ENCODE results near the gene METTL22.

METTL22 gene

GRCh38 chr16:8594149-8594666 lies 27.3 kb upstream of the METTL22 start:
- DNase-seq, result no peak

GRCh38 chr16:8595783-8596182 lies 25.7 kb upstream of the METTL22 start:
- DNase-seq, result no peak

DNA sequence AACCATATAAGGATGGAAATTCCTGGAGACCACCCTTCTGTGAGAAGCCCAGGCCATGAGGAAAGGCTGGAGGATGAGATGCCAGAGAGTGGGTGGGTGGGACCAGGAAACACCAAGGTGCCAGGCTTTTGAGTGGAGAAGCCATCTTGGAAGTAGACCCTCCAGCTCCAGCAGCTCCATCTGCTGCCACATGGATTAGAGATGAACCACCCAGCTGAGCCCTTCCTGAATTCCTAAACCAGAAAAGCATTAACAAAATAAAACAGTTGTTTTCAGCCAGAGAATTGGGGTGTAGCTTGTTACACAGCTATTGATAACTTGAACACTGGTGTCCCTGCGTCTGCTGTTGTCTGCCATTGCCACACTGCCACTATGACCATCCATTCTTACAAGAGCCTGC lies 24.9 kb upstream of the METTL22 start:
- DNase-seq, result no peak

DNA sequence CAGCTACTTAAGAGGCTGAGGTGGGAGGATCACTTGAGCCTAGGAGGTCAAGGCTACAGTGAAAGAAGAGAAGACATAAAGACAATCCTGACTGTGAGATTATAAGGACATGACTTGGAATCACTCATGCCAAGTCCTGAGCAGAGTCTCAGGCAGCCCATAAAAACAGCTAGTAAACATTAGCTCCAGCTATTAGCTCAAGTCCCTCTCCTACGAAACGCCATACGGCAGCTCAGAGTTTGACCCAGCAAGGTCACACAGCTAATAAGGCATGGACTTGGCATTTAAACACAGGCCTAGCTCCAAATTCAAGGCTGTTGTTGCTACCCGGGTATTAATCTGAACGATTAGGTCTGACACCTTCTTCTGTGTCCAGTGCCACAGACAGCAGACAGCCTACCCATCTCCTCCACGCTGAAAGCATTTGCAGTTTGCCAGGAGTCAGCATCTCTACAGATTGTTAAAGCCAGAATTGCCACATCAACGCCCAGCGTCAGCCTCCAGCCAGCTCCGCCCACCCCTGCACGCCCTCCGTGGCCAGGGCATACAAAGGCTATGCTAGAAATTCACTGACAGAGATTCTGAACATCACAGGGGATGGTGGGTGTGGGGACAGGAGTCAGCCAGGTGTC lies 21.2 kb upstream of the METTL22 start:
- DNase-seq, result no peak

DNA sequence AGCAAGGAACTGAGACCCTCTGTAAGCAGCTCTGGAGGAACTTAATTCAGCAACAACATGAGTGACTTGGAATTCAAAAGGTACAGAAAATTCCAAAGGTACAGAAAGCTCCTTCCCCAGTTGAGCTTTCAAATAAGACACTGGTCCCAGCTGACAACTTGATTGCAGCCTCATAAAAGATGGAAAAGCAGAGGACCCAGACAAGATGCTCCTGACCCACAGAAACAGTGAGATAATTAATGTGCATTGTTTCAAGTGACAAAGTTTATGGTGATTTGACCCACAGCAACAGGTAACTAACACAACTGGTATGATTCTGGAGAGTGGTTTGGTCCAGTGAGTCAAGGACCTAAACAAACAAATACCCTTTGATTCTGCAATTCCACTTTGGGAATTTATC lies 15.9 kb upstream of the METTL22 start:
- DNase-seq, result no peak

GRCh38 chr16:8607214-8607613 lies 14.3 kb upstream of the METTL22 start:
- DNase-seq, result no peak

GRCh38 chr16:8611122-8611521 lies 10.4 kb upstream of the METTL22 start:
- no peak for DNase-seq

DNA sequence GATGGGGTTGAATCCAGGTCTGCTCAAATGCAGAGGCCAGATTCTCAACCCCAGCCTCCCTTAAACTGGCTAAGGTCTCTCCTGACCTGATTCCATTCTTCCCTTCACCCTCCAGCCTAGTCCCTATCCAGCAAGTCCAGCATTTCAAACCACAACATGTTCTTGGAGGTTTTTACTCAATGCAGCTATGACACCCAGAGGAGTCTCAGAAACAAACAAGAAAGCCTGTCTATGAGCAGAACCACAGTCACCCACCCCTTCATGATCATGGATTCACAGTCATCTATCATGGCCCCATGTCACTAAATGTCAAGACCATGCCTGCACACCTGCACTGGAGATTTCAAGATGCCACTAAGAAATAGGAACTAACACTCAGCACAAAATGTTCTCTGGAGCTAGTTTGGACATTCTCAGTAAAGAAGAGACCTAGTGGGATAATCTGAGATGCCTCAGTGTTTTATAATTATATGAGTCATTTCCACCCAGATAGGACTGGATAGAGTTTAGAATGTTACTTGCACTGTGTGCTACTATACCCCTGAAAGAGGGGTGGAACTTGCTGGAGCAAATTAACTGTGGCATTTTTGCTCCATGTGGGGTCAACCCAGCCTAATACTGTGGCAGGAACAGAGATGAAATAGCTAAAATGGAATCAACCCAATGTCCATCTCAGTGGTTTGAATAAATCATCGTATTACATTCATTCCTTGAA lies 9.5 kb upstream of the METTL22 start:
- no peak for DNase-seq

DNA sequence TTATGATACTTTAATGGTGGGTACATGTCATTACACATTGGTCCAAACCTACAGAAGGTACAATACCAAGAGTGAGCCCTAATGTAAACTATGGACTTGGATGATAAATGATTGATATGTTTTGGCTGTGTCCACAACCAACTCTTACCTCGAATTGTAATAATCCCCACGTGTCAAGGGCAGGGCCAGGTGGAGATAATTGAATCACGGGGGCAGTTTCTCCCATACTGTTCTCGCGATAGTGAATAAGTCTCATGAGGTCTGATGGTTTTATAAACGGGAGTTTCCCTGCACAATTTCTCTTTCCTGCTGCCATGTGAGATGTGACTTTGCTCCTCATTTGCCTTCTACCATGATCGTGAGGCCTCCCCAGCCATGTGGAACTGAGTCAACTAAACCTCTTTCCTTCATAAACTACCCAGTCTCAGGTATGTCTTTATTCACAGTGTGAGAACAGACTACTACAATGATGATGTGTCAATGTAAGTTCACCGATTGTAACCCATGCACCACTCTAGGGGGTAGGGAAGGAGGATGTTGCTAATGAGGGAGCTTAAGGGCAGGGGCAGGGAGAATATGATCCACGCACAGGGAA lies 7.0 kb upstream of the METTL22 start:
- no peak for DNase-seq

GRCh38 chr16:8619671-8620370 lies 1.7 kb upstream of the METTL22 start:
- no peak for DNase-seq

- DNase-seq, result no peak
Observed at GRCh38 chr16:8620535-8620934, 963 bp upstream of the METTL22 start.

- no peak for DNase-seq
Observed at GRCh38 chr16:8621222-8621571, 301 bp upstream of the METTL22 start.

DNA sequence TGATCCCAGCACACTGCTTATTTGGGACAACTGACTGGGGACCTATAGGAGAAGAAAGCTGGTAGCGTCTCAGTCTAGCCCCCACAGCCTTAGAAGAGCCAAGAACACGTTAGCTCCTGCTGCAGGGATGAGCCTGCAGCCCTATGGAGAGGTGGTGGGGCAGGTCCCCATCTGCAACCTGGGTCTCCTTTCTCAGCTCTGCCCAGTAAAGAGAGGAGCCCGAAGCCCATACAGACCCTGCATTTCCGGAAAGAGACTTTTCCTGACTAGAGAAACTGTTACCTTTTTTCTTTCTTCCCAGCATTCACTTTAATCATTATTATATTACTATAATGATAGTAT lies 788 bp downstream of the METTL22 start:
- no peak for DNase-seq

- DNase-seq, result no peak
Observed at GRCh38 chr16:8623634-8624033, 2.1 kb downstream of the METTL22 start.

DNA sequence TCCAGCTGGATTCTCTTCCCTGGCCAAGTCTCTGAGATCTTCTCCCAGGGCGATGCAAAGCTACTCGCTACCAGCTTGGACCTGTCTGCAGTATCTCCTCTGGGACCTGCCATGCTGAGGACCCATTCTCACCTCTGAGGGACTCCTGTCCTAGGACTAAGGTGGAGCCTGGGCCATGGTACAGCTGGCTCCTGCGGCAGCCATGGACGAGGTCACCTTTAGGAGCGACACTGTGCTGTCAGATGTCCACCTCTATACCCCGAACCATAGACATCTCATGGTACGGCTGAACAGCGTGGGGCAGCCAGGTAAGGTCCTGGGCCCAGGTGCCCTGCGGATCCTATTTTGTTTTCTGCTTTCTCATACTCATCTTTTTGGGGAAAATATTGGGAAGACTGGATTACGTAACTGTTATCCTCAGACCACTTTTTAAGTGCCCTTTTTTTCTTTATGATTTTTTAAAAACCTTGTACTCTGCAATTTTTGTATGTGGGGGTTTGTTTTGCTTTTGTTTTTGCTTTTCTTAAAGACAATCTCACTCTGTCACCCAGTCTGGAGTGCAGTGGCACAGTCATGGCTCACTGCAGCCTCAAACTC lies 4.1 kb downstream of the METTL22 start:
- no peak for DNase-seq

DNA sequence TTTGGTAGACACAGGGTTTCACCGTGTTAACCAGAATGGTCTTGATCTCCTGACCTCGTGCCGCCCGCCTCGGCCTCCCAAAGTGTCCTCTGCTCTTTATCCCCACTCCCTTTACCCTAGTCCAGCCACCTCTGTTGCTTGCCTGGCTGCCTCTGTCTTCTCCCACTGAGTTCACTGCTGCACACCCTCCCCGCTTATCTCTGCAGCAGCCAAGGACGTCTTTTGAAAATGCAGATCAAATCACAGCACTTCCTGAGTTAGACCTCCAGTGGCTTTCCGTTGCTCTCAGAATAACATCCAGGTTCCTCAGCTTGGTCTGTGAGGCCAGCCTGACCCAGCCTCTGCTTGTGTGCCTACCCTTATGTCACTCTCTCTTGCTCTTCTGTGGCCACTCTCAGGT lies 5.4 kb downstream of the METTL22 start:
- no peak for DNase-seq

DNA sequence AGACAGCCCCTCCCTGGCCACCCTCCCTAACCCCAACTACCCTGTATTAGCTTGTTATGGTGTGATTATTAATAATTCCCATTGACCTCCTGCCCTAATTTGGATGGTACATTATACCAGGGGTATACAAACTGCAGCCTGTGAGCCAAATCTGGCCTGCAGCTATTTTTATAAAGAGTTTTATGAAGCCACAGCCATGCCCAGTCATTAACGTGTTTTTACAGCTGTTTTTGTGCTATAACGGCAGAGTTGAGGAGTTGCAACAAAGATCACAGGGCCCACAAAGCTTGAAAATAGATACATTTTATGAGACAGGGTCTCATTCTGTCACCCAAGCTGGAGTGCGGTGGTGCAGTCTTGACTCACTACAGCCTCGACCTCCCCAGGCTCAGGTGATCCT lies 6.0 kb downstream of the METTL22 start:
- DNase-seq, result no peak

GRCh38 chr16:8628981-8629725 lies 7.7 kb downstream of the METTL22 start:
- no peak for DNase-seq

DNA sequence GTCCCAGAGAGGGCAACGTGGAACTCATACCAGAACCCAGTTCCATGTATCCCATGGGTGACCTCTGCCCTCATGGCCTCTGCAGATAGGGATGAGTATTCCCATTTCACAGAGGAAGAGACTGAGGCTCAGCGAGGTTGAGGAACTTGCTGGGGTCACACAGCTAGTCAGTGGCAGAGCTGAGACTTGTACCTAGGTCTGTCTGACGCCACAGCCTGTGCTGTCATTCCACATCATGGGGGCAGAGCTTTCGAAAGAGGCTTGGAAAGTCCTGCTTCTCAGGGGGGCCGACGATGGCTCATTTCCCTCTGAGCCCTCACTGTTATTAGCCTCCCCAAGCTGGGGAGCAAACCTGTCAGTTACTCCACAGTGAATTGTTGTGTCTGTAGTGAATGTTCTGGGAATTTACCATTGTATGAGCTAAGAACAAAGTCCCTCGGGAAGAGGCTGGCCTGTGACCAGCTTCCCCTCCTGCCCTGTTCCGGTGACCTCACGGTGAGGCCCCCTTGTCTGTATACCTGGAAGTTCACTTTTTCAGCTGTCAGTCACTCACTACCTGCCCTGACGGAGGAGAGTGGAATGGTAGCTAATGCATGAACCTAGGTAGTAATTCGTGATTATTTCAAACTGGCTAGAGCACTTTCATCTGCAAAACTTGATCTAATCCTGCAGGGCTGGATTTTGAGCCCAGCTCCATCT lies 8.9 kb downstream of the METTL22 start:
- no peak for DNase-seq

DNA sequence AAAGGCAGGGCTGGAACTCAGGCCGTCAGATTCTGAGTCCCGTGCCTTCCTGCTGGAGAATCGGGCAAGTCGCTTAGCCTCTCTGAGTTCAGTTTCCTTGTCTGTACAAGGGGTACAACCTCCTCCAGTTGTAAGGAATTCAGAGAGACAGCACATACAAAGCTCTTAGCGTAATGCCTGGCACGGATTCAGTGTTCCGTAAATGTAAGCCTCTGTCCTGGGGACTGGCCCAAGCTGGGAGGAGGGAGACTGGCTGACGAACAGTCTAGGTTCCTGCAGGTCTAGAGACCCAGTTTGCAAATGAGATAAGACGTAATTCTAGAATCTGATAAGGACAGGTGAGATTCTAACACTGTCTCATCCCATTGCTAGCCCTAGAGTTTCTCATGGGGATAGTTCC lies 9.9 kb downstream of the METTL22 start:
- no peak for DNase-seq

- no peak for DNase-seq
Observed at GRCh38 chr16:8631818-8632465, 10.4 kb downstream of the METTL22 start.
